Islet of Langerhans (tissue), 1 donor: Measurements from ENCODE around the gene MED13L.

Experiments
- FAIRE-seq: peaks from one replicate; lab custom pipeline; 2011; peaks lifted over from hg19 to GRCh38; lab: Jason Lieb, UNC

Gene MED13L

GRCh38 chr12:116182359-116183063 lies 95.0 kb downstream of the MED13L start:
- no peak for FAIRE-seq

- FAIRE-seq: no peak
These were observed 97.0 kb downstream of the MED13L start for GRCh38 chr12:116180448-116180847.

GRCh38 chr12:116179384-116179783 lies 98.1 kb downstream of the MED13L start:
- no peak for FAIRE-seq

- FAIRE-seq: no peak
These were observed 100.5 kb downstream of the MED13L start for GRCh38 chr12:116177017-116177416.

- FAIRE-seq: no peak
These were observed 102.6 kb downstream of the MED13L start for GRCh38 chr12:116174904-116175303.

GRCh38 chr12:116174006-116174405 lies 103.5 kb downstream of the MED13L start:
- FAIRE-seq: no peak

- no peak for FAIRE-seq
These were observed 105.2 kb downstream of the MED13L start for GRCh38 chr12:116172224-116172849.

- FAIRE-seq: no peak
These were observed 105.9 kb downstream of the MED13L start for GRCh38 chr12:116171549-116171948.

- FAIRE-seq: no peak
These were observed 108.4 kb downstream of the MED13L start for GRCh38 chr12:116169071-116169470.

GRCh38 chr12:116166306-116166705 lies 111.2 kb downstream of the MED13L start:
- FAIRE-seq: no peak

- FAIRE-seq: no peak
These were observed 112.5 kb downstream of the MED13L start for GRCh38 chr12:116165036-116165425.

- FAIRE-seq: peak; percentile 58
These were observed 113.0 kb downstream of the MED13L start for GRCh38 chr12:116164250-116165035.

- no peak for FAIRE-seq
These were observed 115.4 kb downstream of the MED13L start for GRCh38 chr12:116162071-116162470.

- no peak for FAIRE-seq
These were observed 115.9 kb downstream of the MED13L start for GRCh38 chr12:116161588-116161987.

- FAIRE-seq: no peak
These were observed 116.5 kb downstream of the MED13L start for GRCh38 chr12:116160883-116161458.

- no peak for FAIRE-seq
These were observed 117.3 kb downstream of the MED13L start for GRCh38 chr12:116160231-116160630.

- FAIRE-seq: peak; percentile 74
These were observed 117.8 kb downstream of the MED13L start for GRCh38 chr12:116159593-116160200.

- peak; percentile 96 for FAIRE-seq
These were observed 118.3 kb downstream of the MED13L start for GRCh38 chr12:116159175-116159574.

GRCh38 chr12:116157845-116158267 lies 119.6 kb downstream of the MED13L start:
- FAIRE-seq: no peak

- FAIRE-seq: no peak
These were observed 120.9 kb downstream of the MED13L start for GRCh38 chr12:116156614-116157013.

- no peak for FAIRE-seq
These were observed 122.1 kb downstream of the MED13L start for GRCh38 chr12:116155383-116155782.

- no peak for FAIRE-seq
These were observed 123.5 kb downstream of the MED13L start for GRCh38 chr12:116153983-116154382.
